GM21737 (cell line): ENCODE results near the gene ZNF227.
"Not testable (repeated sequence)": the region's sequence is repeated elsewhere in the genome, so short reads cannot be mapped to it uniquely, and the experiment has no call there.

Source experiments
- ATAC-seq: cut with Tn5 transposase; IDR thresholded peaks from one replicate; pipeline ENCODE4 v1.9.1; 2021; ENCODE audit warnings: mild to moderate bottlenecking, moderate library complexity; ENCODE audit not compliant: unreplicated experiment

The ZNF227 gene

GRCh38 chr19:44236384-44236783, 24.1 kb downstream of the ZNF227 start:
- no peak for ATAC-seq

GRCh38 chr19:44252332-44252731, 40.0 kb downstream of the ZNF227 start:
- not testable (repeated sequence) for ATAC-seq

- not testable (repeated sequence) for ATAC-seq
Measured at GRCh38 chr19:44253392-44253791, 41.1 kb downstream of the ZNF227 start.

- ATAC-seq = no peak
Measured at GRCh38 chr19:44254496-44254895, 42.2 kb downstream of the ZNF227 start.

GRCh38 chr19:44255705-44256411, 43.5 kb downstream of the ZNF227 start:
- no peak for ATAC-seq

- no peak for ATAC-seq
Measured at GRCh38 chr19:44258136-44258535, 45.8 kb downstream of the ZNF227 start.

- ATAC-seq = no peak
Measured at GRCh38 chr19:44258835-44259413, 46.6 kb downstream of the ZNF227 start.

- ATAC-seq = no peak
Measured at GRCh38 chr19:44260343-44260681, 48.0 kb downstream of the ZNF227 start.

- no peak for ATAC-seq
Measured at GRCh38 chr19:44260695-44261446, 48.5 kb downstream of the ZNF227 start.

- ATAC-seq = no peak
Measured at GRCh38 chr19:44277331-44277730, 65.0 kb downstream of the ZNF227 start.

- no peak for ATAC-seq
Measured at GRCh38 chr19:44278181-44278690, 65.9 kb downstream of the ZNF227 start.

- no peak for ATAC-seq
Measured at GRCh38 chr19:44280916-44281315, 68.6 kb downstream of the ZNF227 start.

GRCh38 chr19:44282846-44283245, 70.5 kb downstream of the ZNF227 start:
- no peak for ATAC-seq

- ATAC-seq = no peak
Measured at GRCh38 chr19:44284968-44285367, 72.6 kb downstream of the ZNF227 start.
